HEK293T (cell line): ENCODE results near the gene MTF2.
A peak's percentile ranks its signal among the peaks of the same experiment; 100 is the strongest.

Experiments used
- CTCF ChIA-PET: fragments of 350-600 bp; formaldehyde crosslinking; extraction: SDS; loops from one replicate; lab custom pipeline; 2021; ENCODE audit warnings: antibody characterized with exemption, inconsistent platforms; lab: Yijun Ruan, JAX
- POLR2A ChIA-PET: fragments of 350-600 bp; formaldehyde crosslinking; extraction: SDS; loops from one replicate; lab custom pipeline; 2020; ENCODE audit warnings: antibody characterized with exemption, inconsistent platforms; lab: Yijun Ruan, JAX
- DNase-seq: peaks from one replicate; pipeline ENCODE4 v3.0.0; 2012; ENCODE audit warnings: mixed read lengths; ENCODE audit errors: extremely low spot score
- ARNT ChIP-seq: fragments of 450-650 bp; IDR thresholded peaks from 2 replicates; pipeline ENCODE4 v1.6.1; 2017; ENCODE audit warnings: mild to moderate bottlenecking
- BHLHE40 ChIP-seq: fragments of 450-650 bp; IDR thresholded peaks from 2 replicates; pipeline ENCODE4 v1.6.1; 2016; ENCODE audit warnings: mild to moderate bottlenecking, moderate library complexity, borderline replicate concordance
- CTBP1 ChIP-seq: fragments of 450-650 bp; IDR thresholded peaks from 2 replicates; pipeline ENCODE4 v1.6.1; 2016; ENCODE audit warnings: borderline replicate concordance
- ELF4 ChIP-seq: fragments of 450-650 bp; IDR thresholded peaks from 2 replicates; pipeline ENCODE4 v1.6.1; 2017; ENCODE audit warnings: antibody characterized with exemption
- FOXA1 ChIP-seq: fragments of 450-650 bp; IDR thresholded peaks from 2 replicates; pipeline ENCODE4 v1.6.1; 2016; ENCODE audit warnings: mild to moderate bottlenecking
- FOXK2 ChIP-seq: fragments of 450-650 bp; IDR thresholded peaks from 2 replicates; pipeline ENCODE4 v1.6.1; 2016; ENCODE audit warnings: mild to moderate bottlenecking
- FOXM1 ChIP-seq: fragments of 450-650 bp; IDR thresholded peaks from 2 replicates; pipeline ENCODE4 v1.6.1; 2017; ENCODE audit warnings: mild to moderate bottlenecking, borderline replicate concordance
- HDGF ChIP-seq: fragments of 450-650 bp; IDR thresholded peaks from 2 replicates; pipeline ENCODE4 v1.6.1; 2017; ENCODE audit warnings: antibody characterized with exemption, borderline replicate concordance
- L3MBTL2 ChIP-seq: fragments of 450-650 bp; conservative IDR thresholded peaks from 2 replicates; pipeline ENCODE4 v1.6.1; 2016; ENCODE audit warnings: mild to moderate bottlenecking
- LEF1 ChIP-seq: fragments of 450-650 bp; IDR thresholded peaks from 2 replicates; pipeline ENCODE4 v1.6.1; 2017; ENCODE audit warnings: mild to moderate bottlenecking, borderline replicate concordance
- NFRKB ChIP-seq: fragments of 450-650 bp; IDR thresholded peaks from 2 replicates; pipeline ENCODE4 v1.6.1; 2016; ENCODE audit warnings: mild to moderate bottlenecking, moderate library complexity
- PKNOX1 ChIP-seq: fragments of 450-650 bp; IDR thresholded peaks from 2 replicates; pipeline ENCODE4 v1.6.1; 2016
- SP1 ChIP-seq: fragments of 450-650 bp; IDR thresholded peaks from 2 replicates; pipeline ENCODE4 v1.6.1; 2017
- SUZ12 ChIP-seq: fragments of 450-650 bp; IDR thresholded peaks from 2 replicates; pipeline ENCODE4 v1.6.1; 2016; ENCODE audit warnings: mild to moderate bottlenecking
- TARDBP ChIP-seq: fragments of 450-650 bp; IDR thresholded peaks from 2 replicates; pipeline ENCODE4 v1.6.1; 2016
- ZNF384 ChIP-seq: fragments of 450-650 bp; IDR thresholded peaks from 2 replicates; pipeline ENCODE4 v1.6.1; 2016

Gene MTF2

GRCh38 chr1:93047618-93048017 is 31.5 kb upstream of the MTF2 start:
- ChIA-PET CTCF (no interaction called here), POLR2A (interaction anchor here (0.8 kb wide), 1 partner anchor 31 kb away, joined by 3 read pairs; the partner anchor contains the start of gene MTF2)
- TF ChIP-seq BHLHE40 (no peak), TARDBP (no peak), NFRKB (no peak)
- no peak for DNase-seq

- no peak for DNase-seq
- CTCF ChIA-PET, result no interaction called here
- POLR2A ChIA-PET, result no interaction called here
Measured at GRCh38 chr1:93051961-93052360, 27.1 kb upstream of the MTF2 start.

GRCh38 chr1:93056214-93056613 is 22.9 kb upstream of the MTF2 start:
- POLR2A ChIA-PET, result interaction anchor here (1.5 kb wide), 1 partner anchor 22 kb away, joined by 8 read pairs; the partner anchor contains the start of gene MTF2
- CTCF ChIA-PET, result no interaction called here
- TF ChIP-seq FOXA1 (no peak), HDGF (no peak), SUZ12 (no peak), ELF4 (no peak), ZNF384 (no peak), L3MBTL2 (no peak), ARNT (no peak), LEF1 (no peak), SP1 (no peak), TARDBP (no peak), FOXM1 (no peak), BHLHE40 (no peak), NFRKB (no peak), PKNOX1 (no peak), FOXK2 (no peak), CTBP1 (no peak)
- peak; percentile 35 for DNase-seq

More at GRCh38 chr1:93051961-93052360, 27.1 kb upstream of the MTF2 start:
- no peak for TF ChIP-seq SUZ12
- TF ChIP-seq SP1, result no peak
- TF ChIP-seq FOXM1, result no peak
- TF ChIP-seq HDGF, result no peak
- no peak for TF ChIP-seq L3MBTL2
- no peak for TF ChIP-seq BHLHE40
- TF ChIP-seq ZNF384, result no peak

- TF ChIP-seq FOXM1 (no peak), L3MBTL2 (no peak), LEF1 (no peak), SUZ12 (no peak), PKNOX1 (no peak), TARDBP (no peak), SP1 (no peak), ZNF384 (no peak), CTBP1 (no peak), BHLHE40 (no peak), HDGF (no peak)
- CTCF ChIA-PET, result no interaction called here
- DNase-seq, result no peak
- POLR2A ChIA-PET, result interaction anchor here (1.5 kb wide), 1 partner anchor 22 kb away, joined by 8 read pairs; the partner anchor contains the start of gene MTF2
Measured at GRCh38 chr1:93056649-93057048, 22.4 kb upstream of the MTF2 start.

- TF ChIP-seq SP1, result no peak
- TF ChIP-seq ELF4, result no peak
- no peak for TF ChIP-seq FOXA1
- no peak for TF ChIP-seq TARDBP
- TF ChIP-seq FOXK2, result no peak
- TF ChIP-seq ZNF384, result no peak
- TF ChIP-seq SUZ12, result no peak
- no peak for TF ChIP-seq BHLHE40
- TF ChIP-seq CTBP1, result no peak
- TF ChIP-seq FOXM1, result no peak
- TF ChIP-seq LEF1, result no peak
- TF ChIP-seq L3MBTL2, result no peak
- no peak for TF ChIP-seq NFRKB
- no peak for TF ChIP-seq PKNOX1
- no peak for TF ChIP-seq HDGF
- no peak for TF ChIP-seq ARNT
- ChIA-PET CTCF (interaction anchor here (0.6 to 2.7 kb wide), 12 partner anchors 11 to 204 kb away, joined by 3 to 15 read pairs (median 4); no protein-coding TSS in a partner anchor), POLR2A (interaction anchor here (2.5 kb wide), 1 partner anchor 17 kb away, joined by 15 read pairs; the partner anchor contains the start of gene MTF2)
- peak; percentile 56 for DNase-seq
Measured at GRCh38 chr1:93061895-93062792, 16.9 kb upstream of the MTF2 start.

GRCh38 chr1:93076268-93076667 is 2.8 kb upstream of the MTF2 start:
- ChIA-PET POLR2A (interaction anchor here (1.0 kb wide), 1 partner anchor 10 kb away, joined by 3 read pairs; no protein-coding TSS in a partner anchor), CTCF (no interaction called here)
- DNase-seq, result no peak
- TF ChIP-seq TARDBP (no peak), ELF4 (no peak), HDGF (no peak), FOXA1 (no peak), FOXM1 (no peak), ZNF384 (no peak), BHLHE40 (no peak), PKNOX1 (no peak), SUZ12 (no peak), FOXK2 (no peak), L3MBTL2 (no peak), ARNT (no peak)
